ENCODE measurements around the gene HNF4A. TPM values are rescaled to one million over a fixed set of nuclear protein-coding genes. Genes with fewer than 3 reads are reported as not detected.

Gene HNF4A
- total and polyA plus RNA-seq, 2 of the 13 experiments (the other 11 are each of a cell fraction or from before 2014, with no cell fraction given): 80.9 to 169 TPM

DNA sequence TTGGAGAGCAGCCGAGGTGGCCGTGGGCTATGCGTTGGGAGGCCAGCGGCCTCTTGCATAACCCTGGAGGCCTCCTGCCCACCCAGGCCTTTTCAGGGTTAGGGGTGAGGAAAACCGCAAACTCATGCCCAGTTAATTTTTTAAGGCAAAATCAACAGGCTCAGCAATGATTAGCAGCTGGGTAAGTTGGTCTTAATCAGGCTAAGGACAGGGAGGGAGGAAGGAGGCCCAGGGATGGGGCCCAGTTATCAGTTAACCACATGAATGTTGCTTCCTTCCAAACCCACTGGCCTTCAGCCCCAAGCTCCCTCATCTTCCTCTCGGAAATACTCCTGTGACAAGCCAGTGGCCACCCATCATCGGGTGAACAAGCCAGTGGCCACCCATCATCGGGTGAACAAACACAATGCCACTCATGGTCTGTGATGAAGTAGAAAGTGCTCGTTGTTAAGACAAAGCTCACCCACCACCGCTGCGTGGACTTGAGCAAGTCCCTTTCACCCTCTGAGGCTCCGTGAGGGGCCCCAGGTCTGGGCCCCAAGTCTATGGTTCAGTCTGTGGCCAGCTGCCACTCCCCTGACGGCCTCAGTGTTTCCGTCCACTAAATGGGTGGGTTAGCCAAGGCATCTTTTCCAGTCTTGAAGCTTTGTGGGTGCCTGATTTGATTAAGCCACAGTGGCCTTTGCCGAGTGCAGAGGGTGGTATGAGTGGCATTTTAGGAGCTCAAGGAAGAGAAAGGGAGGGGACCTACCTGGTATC is 39.4 kb downstream of the HNF4A start (continued):
- TF ChIP-seq, protein P1, sequence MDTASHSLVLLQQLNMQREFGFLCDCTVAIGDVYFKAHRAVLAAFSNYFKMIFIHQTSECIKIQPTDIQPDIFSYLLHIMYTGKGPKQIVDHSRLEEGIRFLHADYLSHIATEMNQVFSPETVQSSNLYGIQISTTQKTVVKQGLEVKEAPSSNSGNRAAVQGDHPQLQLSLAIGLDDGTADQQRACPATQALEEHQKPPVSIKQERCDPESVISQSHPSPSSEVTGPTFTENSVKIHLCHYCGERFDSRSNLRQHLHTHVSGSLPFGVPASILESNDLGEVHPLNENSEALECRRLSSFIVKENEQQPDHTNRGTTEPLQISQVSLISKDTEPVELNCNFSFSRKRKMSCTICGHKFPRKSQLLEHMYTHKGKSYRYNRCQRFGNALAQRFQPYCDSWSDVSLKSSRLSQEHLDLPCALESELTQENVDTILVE (CRISPR knock-in tag; IDR thresholded peaks at IDR 0.05): peak; percentile 8; the same call in 1 of the 2 replicates
- TF ChIP-seq, protein P2, sequence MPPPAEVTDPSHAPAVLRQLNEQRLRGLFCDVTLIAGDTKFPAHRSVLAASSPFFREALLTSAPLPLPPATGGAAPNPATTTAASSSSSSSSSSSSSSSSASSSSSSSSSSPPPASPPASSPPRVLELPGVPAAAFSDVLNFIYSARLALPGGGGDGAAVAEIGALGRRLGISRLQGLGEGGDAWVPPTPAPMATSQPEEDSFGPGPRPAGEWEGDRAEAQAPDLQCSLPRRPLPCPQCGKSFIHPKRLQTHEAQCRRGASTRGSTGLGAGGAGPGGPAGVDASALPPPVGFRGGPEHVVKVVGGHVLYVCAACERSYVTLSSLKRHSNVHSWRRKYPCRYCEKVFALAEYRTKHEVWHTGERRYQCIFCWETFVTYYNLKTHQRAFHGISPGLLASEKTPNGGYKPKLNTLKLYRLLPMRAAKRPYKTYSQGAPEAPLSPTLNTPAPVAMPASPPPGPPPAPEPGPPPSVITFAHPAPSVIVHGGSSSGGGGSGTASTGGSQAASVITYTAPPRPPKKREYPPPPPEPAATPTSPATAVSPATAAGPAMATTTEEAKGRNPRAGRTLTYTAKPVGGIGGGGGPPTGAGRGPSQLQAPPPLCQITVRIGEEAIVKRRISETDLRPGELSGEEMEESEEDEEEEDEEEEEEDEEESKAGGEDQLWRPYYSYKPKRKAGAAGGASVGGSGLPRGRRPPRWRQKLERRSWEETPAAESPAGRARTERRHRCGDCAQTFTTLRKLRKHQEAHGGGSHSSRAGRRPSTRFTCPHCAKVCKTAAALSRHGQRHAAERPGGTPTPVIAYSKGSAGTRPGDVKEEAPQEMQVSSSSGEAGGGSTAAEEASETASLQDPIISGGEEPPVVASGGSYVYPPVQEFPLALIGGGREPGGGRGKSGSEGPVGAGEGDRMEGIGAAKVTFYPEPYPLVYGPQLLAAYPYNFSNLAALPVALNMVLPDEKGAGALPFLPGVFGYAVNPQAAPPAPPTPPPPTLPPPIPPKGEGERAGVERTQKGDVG (CRISPR knock-in tag; IDR thresholded peaks at IDR 0.05; ENCODE audit: borderline replicate concordance): no peak; the same call in 1 of the 2 replicates
- 0 out of 2 replicates have a peak, but pooled peaks have one; percentile 86 for TF ChIP-seq NFIC (IDR thresholded peaks at IDR 0.05; ENCODE audit: low read length)
- no peak for TF ChIP-seq ZNF225 (CRISPR knock-in tag; IDR thresholded peaks at IDR 0.05)
- TF ChIP-seq SPEN (CRISPR knock-in tag; IDR thresholded peaks at IDR 0.05; ENCODE audit: low read depth): peak; percentile 92
- no peak for TF ChIP-seq ZNF773 (CRISPR knock-in tag; IDR thresholded peaks at IDR 0.05; ENCODE audit: borderline replicate concordance)
- peak; percentile 90; the same call in 1 of the 2 replicates for TF ChIP-seq THAP9 (CRISPR knock-in tag; IDR thresholded peaks at IDR 0.05; ENCODE audit: borderline replicate concordance)
- no peak for TF ChIP-seq ZNF382 (CRISPR knock-in tag; IDR thresholded peaks at IDR 0.05; ENCODE audit: borderline replicate concordance)
- TF ChIP-seq PRMT3 (CRISPR knock-in tag; IDR thresholded peaks at IDR 0.05; ENCODE audit: borderline replicate concordance, low read depth): peak; percentile 17; the same call in 1 of the 2 replicates
- peak; percentile 32; the same call in 1 of the 2 replicates for TF ChIP-seq ZNF577 (CRISPR knock-in tag; IDR thresholded peaks at IDR 0.05; ENCODE audit: borderline replicate concordance, low read depth)
- TF ChIP-seq, protein P3, sequence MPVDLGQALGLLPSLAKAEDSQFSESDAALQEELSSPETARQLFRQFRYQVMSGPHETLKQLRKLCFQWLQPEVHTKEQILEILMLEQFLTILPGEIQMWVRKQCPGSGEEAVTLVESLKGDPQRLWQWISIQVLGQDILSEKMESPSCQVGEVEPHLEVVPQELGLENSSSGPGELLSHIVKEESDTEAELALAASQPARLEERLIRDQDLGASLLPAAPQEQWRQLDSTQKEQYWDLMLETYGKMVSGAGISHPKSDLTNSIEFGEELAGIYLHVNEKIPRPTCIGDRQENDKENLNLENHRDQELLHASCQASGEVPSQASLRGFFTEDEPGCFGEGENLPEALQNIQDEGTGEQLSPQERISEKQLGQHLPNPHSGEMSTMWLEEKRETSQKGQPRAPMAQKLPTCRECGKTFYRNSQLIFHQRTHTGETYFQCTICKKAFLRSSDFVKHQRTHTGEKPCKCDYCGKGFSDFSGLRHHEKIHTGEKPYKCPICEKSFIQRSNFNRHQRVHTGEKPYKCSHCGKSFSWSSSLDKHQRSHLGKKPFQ (CRISPR knock-in tag; IDR thresholded peaks at IDR 0.05; ENCODE audit: insufficient replicate concordance): peak; percentile 91
- peak; percentile 98 for TF ChIP-seq SSRP1 (CRISPR knock-in tag; IDR thresholded peaks at IDR 0.05)
- TF ChIP-seq BORCS8-MEF2B (CRISPR knock-in tag; IDR thresholded peaks at IDR 0.05): peak; percentile 99
- TF ChIP-seq ZNF510 (CRISPR knock-in tag; IDR thresholded peaks at IDR 0.05; ENCODE audit: low read depth): peak; percentile 79; the same call in 1 of the 2 replicates
- peak; percentile 89; the same call in 1 of the 2 replicates for TF ChIP-seq ATF3 (CRISPR knock-in tag; IDR thresholded peaks at IDR 0.05)
- peak; percentile 92 for TF ChIP-seq MIER2 (CRISPR knock-in tag; IDR thresholded peaks at IDR 0.05)
- peak; percentile 34; the same call in 1 of the 2 replicates for TF ChIP-seq STAG1 (CRISPR knock-in tag; IDR thresholded peaks at IDR 0.05)
- TF ChIP-seq GZF1 (CRISPR knock-in tag; IDR thresholded peaks at IDR 0.05): no peak
